K562 (cell line): ENCODE results near the gene CEP57. TPM values are rescaled to one million over a fixed set of nuclear protein-coding genes. Genes with fewer than 3 reads are reported as not detected.

Experiments used
- AFF1 ChIP-seq, 2 experiments: fragments of 450-650 bp; IDR thresholded peaks; 2 replicates each; pipeline ENCODE4 v1.6.1; 2018; ENCODE audit warnings: mild to moderate bottlenecking in 2 of 2, low read depth in 1 of 2; ENCODE audit not compliant: partially characterized antibody in 2 of 2
- ATF4 ChIP-seq: fragments of 450-650 bp; formaldehyde crosslinking; IDR thresholded peaks from 2 replicates; pipeline ENCODE4 v1.4.0; 2022; ENCODE audit warnings: mild to moderate bottlenecking, moderate library complexity
- BCL6 ChIP-seq: fragments of 250-450 bp; sonication (Bioruptor Pico); IDR thresholded peaks from 2 replicates; pipeline ENCODE4 v1.4.0; 2020
- CC2D1A ChIP-seq: fragments of 450-650 bp; IDR thresholded peaks from 2 replicates; pipeline ENCODE4 v1.6.1; 2017; ENCODE audit warnings: mild to moderate bottlenecking
- CXXC5 ChIP-seq: fragments of 250-450 bp; sonication (Bioruptor Pico); IDR thresholded peaks from 2 replicates; pipeline ENCODE4 v1.8.0; 2022; ENCODE audit warnings: inconsistent platforms, mild to moderate bottlenecking, moderate library complexity
- FOS ChIP-seq: IDR thresholded peaks from 3 replicates; pipeline ENCODE4 v1.6.1; 2011; ENCODE audit not compliant: insufficient read length; ENCODE audit errors: extremely low read depth
- ILF3 ChIP-seq: fragments of 450-650 bp; IDR thresholded peaks from 2 replicates; pipeline ENCODE4 v1.6.1; 2018; ENCODE audit warnings: antibody characterized with exemption, mild to moderate bottlenecking, moderate library complexity, borderline replicate concordance
- KAT7 ChIP-seq: sonication (generic); formaldehyde crosslinking; IDR thresholded peaks from 2 replicates; pipeline ENCODE4 v1.8.0; 2022; ENCODE audit warnings: missing genetic modification reagents, mild to moderate bottlenecking, borderline replicate concordance
- PRDM10 ChIP-seq: fragments of 450-650 bp; IDR thresholded peaks from 2 replicates; pipeline ENCODE4 v1.6.1; 2018; ENCODE audit not compliant: partially characterized antibody
- RBM17 ChIP-seq: fragments of 200-400 bp; formaldehyde crosslinking; IDR thresholded peaks from 2 replicates; pipeline ENCODE4 v1.6.1; 2017; ENCODE audit warnings: low read depth, mild to moderate bottlenecking, low read length, borderline replicate concordance
- TAF9B ChIP-seq: fragments of 450-650 bp; IDR thresholded peaks from 2 replicates; pipeline ENCODE4 v1.6.1; 2018; ENCODE audit warnings: mild to moderate bottlenecking; ENCODE audit not compliant: partially characterized antibody
- TFAM ChIP-seq: fragments of 250-450 bp; sonication (Bioruptor Pico); conservative IDR thresholded peaks from 2 replicates; pipeline ENCODE4 v1.5.0; 2021; ENCODE audit warnings: mild to moderate bottlenecking, moderate library complexity
- ZBTB43 ChIP-seq: sonication (generic); formaldehyde crosslinking; IDR thresholded peaks from 2 replicates; pipeline ENCODE4 v1.8.0; 2023; ENCODE audit warnings: mild to moderate bottlenecking, missing genetic modification reagents
- ZNF395 ChIP-seq: fragments of 200-800 bp; sonication (Bioruptor generic); IDR thresholded peaks from 2 replicates; pipeline ENCODE4 v1.6.1; 2017; ENCODE audit warnings: missing genetic modification characterization, missing compliant biosample characterization
- ZNF785 ChIP-seq: fragments of 250-450 bp; sonication (Bioruptor Pico); IDR thresholded peaks from 2 replicates; pipeline ENCODE4 v1.4.0; 2020; ENCODE audit warnings: mild to moderate bottlenecking
- polyA plus RNA-seq, 8 experiments: library from polyadenylated mRNA; depleted of rRNA in 4 of 8; stranded (reverse) in 5 of 8; unstranded in 3 of 8; fragments of >200 nt; fragmentation: Nextera tagmentation in 2 of 8; fragmentation: Illumina TruSeq in 1 of 8; extraction: Ambion mirVana in 2 of 8; extraction: Trizol in 1 of 8; gene quantifications; 2 replicates each; pipeline versions ENCODE4 v1.2.1 to v1.2.3, GENCODE V29; 2011 to 2014; ENCODE audit warnings: inconsistent platforms in 1 of 8, missing spikeins in 1 of 8
- total RNA-seq, 7 experiments: library from RNA; depleted of rRNA in 6 of 7; stranded (reverse); fragments of >200 nt in 6 of 7; fragmentation: Illumina TruSeq in 2 of 7; extraction: Trizol in 2 of 7; gene quantifications; 2 replicates each; pipeline versions ENCODE4 v1.2.1 to v1.2.3, GENCODE V29; 2011 to 2021; ENCODE audit warnings: low replicate concordance in 1 of 7

Gene CEP57
- total and polyA plus RNA-seq, 9 of the 15 experiments (the other 6 are each of a cell fraction or from before 2014, with no cell fraction given) = 25.1 to 88.1 (median 65.2) TPM

- TF ChIP-seq AFF1 (IDR thresholded peaks at IDR 0.05; ENCODE audit: low read depth in 1 of 2, partially characterized antibody in 2 of 2) (no peak), TFAM (no peak), BCL6 (CRISPR knock-in tag) (no peak), KAT7 (CRISPR knock-in tag) (no peak), RBM17 (no peak), TAF9B (peak; percentile 23), FOS (peak; percentile 43), ILF3 (peak; percentile 47; the same call in 1 of the 2 replicates), ZBTB43 (CRISPR knock-in tag) (no peak), ZNF395 (CRISPR knock-in tag) (0 out of 2 replicates have a peak, but pooled peaks have one; percentile 69), ATF4 (no peak), CXXC5 (CRISPR knock-in tag) (peak; percentile 75), CC2D1A (no peak; the same call in none of the 2 replicates), PRDM10 (peak; percentile 28), ZNF785 (no peak)
Measured at GRCh38 chr11:95789506-95790122, 684 bp upstream of the CEP57 start, which contains the start of gene FAM76B (continued).
